ENCODE measurements around the gene ATP5F1E.

The ATP5F1E gene

GRCh38 chr20:58980711-58981627 is 51.2 kb downstream of the ATP5F1E start, which contains the start of gene NELFCD:
Gene NELFCD, plus strand, starts transcription at chr20:58981256. Its CDS starts 54 bp downstream, at chr20:58981310.
- no CpG with 5 or more reads among the region's 109 CpGs for WGBS (ENCODE audit: extremely low coverage, insufficient coverage, insufficient read length)
- peak within 1 kb of the TSS; percentile 98 for H2BK5ac ChIP-seq (ENCODE audit: low read depth, low read length, poor library complexity)

GRCh38 chr20:58978351-58979190 is 53.6 kb downstream of the ATP5F1E start:
- Histone ChIP-seq H3K4me3 (ENCODE audit: low read depth, low read length) (no peak overlapping the region), H2AFZ (ENCODE audit: insufficient read depth, low read length, poor library complexity) (no peak overlapping the region), H3K23ac (ENCODE audit: low read length) (no peak overlapping the region), H3K36me3 (ENCODE audit: control insufficient read depth in 1 of 2, insufficient read depth in 2 of 2, low read length in 2 of 2) (no peaks in the 10 kb centered on the region), H2AK5ac (ENCODE audit: low read length) (no peak overlapping the region), H3K27me3 (ENCODE audit: insufficient read depth, low read length) (no peaks in the 10 kb centered on the region), H3K4ac (ENCODE audit: low read depth, low read length) (no peak overlapping the region), H3K18ac (ENCODE audit: low read length) (no peak overlapping the region), H2BK120ac (ENCODE audit: insufficient read depth, low read length, poor library complexity) (no peak overlapping the region), H3K9me3 (ENCODE audit: insufficient read depth, low read depth, low read length) (peaks cover 2% of the 10 kb centered on the region), H3K4me2 (ENCODE audit: low read length) (no peak overlapping the region), H2BK12ac (ENCODE audit: low read length) (no peak overlapping the region), H3K79me2 (ENCODE audit: control insufficient read depth, insufficient read depth, low read length, poor library complexity) (peaks cover 6% of the 10 kb centered on the region), H4K91ac (ENCODE audit: low read depth, low read length) (no peak overlapping the region), H3K79me1 (ENCODE audit: low read length) (peaks cover 9% of the 10 kb centered on the region), H4K12ac (ENCODE audit: low read depth, low read length) (no peak overlapping the region), H4K8ac (ENCODE audit: low read depth, low read length) (no peak overlapping the region), H3K4me1 (ENCODE audit: control insufficient read depth in 1 of 2, insufficient read depth in 2 of 2, low read length in 2 of 2) (peaks cover 0 to 2% of the 10 kb centered on the region in 2 experiments), H3K14ac (ENCODE audit: low read length) (no peak overlapping the region), H3K27ac (ENCODE audit: low read depth, low read length) (no peak overlapping the region), H2BK5ac (ENCODE audit: low read depth, low read length, poor library complexity) (no peak overlapping the region), H3K9ac (ENCODE audit: low read length) (no peak overlapping the region)
- WGBS (ENCODE audit: extremely low coverage, insufficient coverage, insufficient read length): no CpG with 5 or more reads among the region's 6 CpGs
- DNase-seq: no peak

More at GRCh38 chr20:58980711-58981627, 51.2 kb downstream of the ATP5F1E start, which contains the start of gene NELFCD:
- Histone ChIP-seq H3K79me2 (ENCODE audit: control insufficient read depth, insufficient read depth, low read length, poor library complexity) (peaks cover 6% of the 10 kb centered on the region), H3K18ac (ENCODE audit: low read length) (peak within 1 kb of the TSS; percentile 99), H3K14ac (ENCODE audit: low read length) (peak within 1 kb of the TSS; percentile 98), H3K79me1 (ENCODE audit: low read length) (peaks cover 9% of the 10 kb centered on the region), H2AFZ (ENCODE audit: insufficient read depth, low read length, poor library complexity) (peak within 1 kb of the TSS; percentile 98), H3K9ac (ENCODE audit: low read length) (peak within 1 kb of the TSS; percentile 85), H2BK120ac (ENCODE audit: insufficient read depth, low read length, poor library complexity) (peak within 1 kb of the TSS; percentile 99), H3K27me3 (ENCODE audit: insufficient read depth, low read length) (no peaks in the 10 kb centered on the region), H4K91ac (ENCODE audit: low read depth, low read length) (peak within 1 kb of the TSS; percentile 99), H4K12ac (ENCODE audit: low read depth, low read length) (peak within 1 kb of the TSS; percentile 97), H3K23ac (ENCODE audit: low read length) (no peak within 1 kb of the TSS), H2BK12ac (ENCODE audit: low read length) (no peak within 1 kb of the TSS), H3K36me3 (ENCODE audit: control insufficient read depth in 1 of 2, insufficient read depth in 2 of 2, low read length in 2 of 2) (no peaks in the 10 kb centered on the region), H3K4me3 (ENCODE audit: low read depth, low read length) (peak within 1 kb of the TSS; percentile 86), H3K4me1 (ENCODE audit: control insufficient read depth in 1 of 2, insufficient read depth in 2 of 2, low read length in 2 of 2) (peaks cover 3 to 13% of the 10 kb centered on the region in 2 experiments), H2AK5ac (ENCODE audit: low read length) (no peak within 1 kb of the TSS), H3K4me2 (ENCODE audit: low read length) (peak within 1 kb of the TSS; percentile 99), H3K27ac (ENCODE audit: low read depth, low read length) (peak within 1 kb of the TSS; percentile 72), H3K9me3 (ENCODE audit: insufficient read depth, low read depth, low read length) (peaks cover 2% of the 10 kb centered on the region), H3K4ac (ENCODE audit: low read depth, low read length) (peak within 1 kb of the TSS; percentile 80), H4K8ac (ENCODE audit: low read depth, low read length) (peak within 1 kb of the TSS; percentile 99)
- DNase-seq: peak; percentile 74 to 93

- H3K36me3 ChIP-seq (ENCODE audit: control insufficient read depth in 1 of 2, insufficient read depth in 2 of 2, low read length in 2 of 2): no peaks in the 10 kb centered on the region
- H4K91ac ChIP-seq (ENCODE audit: low read depth, low read length): no peak overlapping the region
Measured at GRCh38 chr20:58976061-58976730, 55.9 kb downstream of the ATP5F1E start.

More at GRCh38 chr20:58976061-58976730, 55.9 kb downstream of the ATP5F1E start:
- Histone ChIP-seq H4K8ac (ENCODE audit: low read depth, low read length) (no peak overlapping the region), H3K79me1 (ENCODE audit: low read length) (peaks cover 4% of the 10 kb centered on the region), H2AFZ (ENCODE audit: insufficient read depth, low read length, poor library complexity) (no peak overlapping the region), H3K4me3 (ENCODE audit: low read depth, low read length) (no peak overlapping the region), H2AK5ac (ENCODE audit: low read length) (no peak overlapping the region), H2BK120ac (ENCODE audit: insufficient read depth, low read length, poor library complexity) (no peak overlapping the region), H3K9me3 (ENCODE audit: insufficient read depth, low read depth, low read length) (peaks cover 2% of the 10 kb centered on the region), H3K79me2 (ENCODE audit: control insufficient read depth, insufficient read depth, low read length, poor library complexity) (peaks cover under 1% of the 10 kb centered on the region), H3K9ac (ENCODE audit: low read length) (no peak overlapping the region), H2BK5ac (ENCODE audit: low read depth, low read length, poor library complexity) (no peak overlapping the region), H3K4me2 (ENCODE audit: low read length) (no peak overlapping the region), H3K18ac (ENCODE audit: low read length) (no peak overlapping the region), H4K12ac (ENCODE audit: low read depth, low read length) (no peak overlapping the region), H3K23ac (ENCODE audit: low read length) (no peak overlapping the region), H3K27me3 (ENCODE audit: insufficient read depth, low read length) (no peaks in the 10 kb centered on the region), H3K4ac (ENCODE audit: low read depth, low read length) (no peak overlapping the region), H3K27ac (ENCODE audit: low read depth, low read length) (no peak overlapping the region), H2BK12ac (ENCODE audit: low read length) (no peak overlapping the region), H3K14ac (ENCODE audit: low read length) (no peak overlapping the region), H3K4me1 (ENCODE audit: control insufficient read depth in 1 of 2, insufficient read depth in 2 of 2, low read length in 2 of 2) (no peaks in the 10 kb centered on the region)
- no CpG with 5 or more reads among the region's 3 CpGs for WGBS (ENCODE audit: extremely low coverage, insufficient coverage, insufficient read length)
- no peak for DNase-seq
